ENCODE results near the gene LEMD2.

DNA sequence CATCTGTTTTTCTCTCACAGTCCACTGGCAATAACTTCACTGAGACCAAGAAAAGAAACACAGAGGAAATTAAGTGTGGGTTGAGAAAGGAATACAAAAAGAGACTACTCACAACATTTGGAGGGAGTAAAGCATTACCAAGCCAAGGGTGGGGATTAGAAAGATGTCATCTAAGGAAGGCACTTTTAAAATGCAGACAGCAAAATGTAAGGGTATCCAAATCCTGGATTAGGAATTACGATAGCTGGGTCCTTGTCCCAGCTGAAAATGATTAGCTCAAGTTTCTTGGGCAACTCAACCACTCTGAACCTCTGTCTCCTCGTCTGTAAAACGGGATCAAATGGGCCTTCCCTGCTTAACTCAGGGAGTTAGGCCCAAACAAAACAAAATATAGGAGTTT lies 2.2 kb downstream of the LEMD2 start:
- TF ChIP-seq, protein P1, sequence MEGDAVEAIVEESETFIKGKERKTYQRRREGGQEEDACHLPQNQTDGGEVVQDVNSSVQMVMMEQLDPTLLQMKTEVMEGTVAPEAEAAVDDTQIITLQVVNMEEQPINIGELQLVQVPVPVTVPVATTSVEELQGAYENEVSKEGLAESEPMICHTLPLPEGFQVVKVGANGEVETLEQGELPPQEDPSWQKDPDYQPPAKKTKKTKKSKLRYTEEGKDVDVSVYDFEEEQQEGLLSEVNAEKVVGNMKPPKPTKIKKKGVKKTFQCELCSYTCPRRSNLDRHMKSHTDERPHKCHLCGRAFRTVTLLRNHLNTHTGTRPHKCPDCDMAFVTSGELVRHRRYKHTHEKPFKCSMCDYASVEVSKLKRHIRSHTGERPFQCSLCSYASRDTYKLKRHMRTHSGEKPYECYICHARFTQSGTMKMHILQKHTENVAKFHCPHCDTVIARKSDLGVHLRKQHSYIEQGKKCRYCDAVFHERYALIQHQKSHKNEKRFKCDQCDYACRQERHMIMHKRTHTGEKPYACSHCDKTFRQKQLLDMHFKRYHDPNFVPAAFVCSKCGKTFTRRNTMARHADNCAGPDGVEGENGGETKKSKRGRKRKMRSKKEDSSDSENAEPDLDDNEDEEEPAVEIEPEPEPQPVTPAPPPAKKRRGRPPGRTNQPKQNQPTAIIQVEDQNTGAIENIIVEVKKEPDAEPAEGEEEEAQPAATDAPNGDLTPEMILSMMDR (IDR thresholded peaks at IDR 0.05): no peak
- TF ChIP-seq POLR2A (IDR thresholded peaks at IDR 0.05): no peak
